H1 (cell line): ENCODE measurements around the gene ANAPC13.

Experiments used
- CREB1 ChIP-seq: IDR thresholded peaks from 2 replicates; pipeline ENCODE4 v1.6.1; 2012; ENCODE audit warnings: inconsistent platforms
- CTCF ChIP-seq, 3 experiments: IDR thresholded peaks; 1 replicate in 2 of 3; 2 replicates in 1 of 3; pipeline versions ENCODE4 v1.5.1 to v1.6.1; 2011; ENCODE audit warnings: low read length in 3 of 3, mild to moderate bottlenecking in 3 of 3, inconsistent platforms in 2 of 3, low read depth in 1 of 3, moderate library complexity in 1 of 3; ENCODE audit not compliant: insufficient read depth in 1 of 3; ENCODE audit errors: control extremely low read depth in 1 of 3
- JUND ChIP-seq: IDR thresholded peaks from 2 replicates; pipeline ENCODE4 v1.6.1; 2011; ENCODE audit warnings: mild to moderate bottlenecking, improper control_type of control experiment, low read length
- KDM4A ChIP-seq: IDR thresholded peaks from one replicate; pipeline ENCODE4 v1.7.1; 2012; ENCODE audit warnings: low read depth, mild to moderate bottlenecking, moderate library complexity, low read length, inconsistent platforms; ENCODE audit not compliant: severe bottlenecking
- RFX5 ChIP-seq: IDR thresholded peaks from 2 replicates; pipeline ENCODE4 v1.6.1; 2011; ENCODE audit warnings: low read depth, low read length, improper control_type of control experiment, borderline replicate concordance
- TBP ChIP-seq: IDR thresholded peaks from 2 replicates; pipeline ENCODE4 v1.6.1; 2011; ENCODE audit warnings: low read depth, low read length, improper control_type of control experiment
- TEAD4 ChIP-seq: IDR thresholded peaks from 2 replicates; pipeline ENCODE4 v1.6.1; 2012; ENCODE audit warnings: low read depth, low read length, inconsistent platforms, mixed read lengths
- YY1 ChIP-seq: IDR thresholded peaks from 2 replicates; pipeline ENCODE4 v1.6.1; 2011; ENCODE audit warnings: low read depth, mild to moderate bottlenecking, low read length

GRCh38 chr3:134445636-134446035 is 40.1 kb downstream of the ANAPC13 start:
- TF ChIP-seq RFX5 (no peak), TEAD4 (no peak), CTCF (IDR thresholded peaks at IDR 0.05; ENCODE audit: control extremely low read depth in 1 of 3, insufficient read depth in 1 of 3, low read depth in 1 of 3, low read length in 3 of 3) (no peak), KDM4A (no peak), CREB1 (no peak), JUND (no peak), YY1 (no peak), TBP (no peak)
